Measurements from ENCODE around the gene HACD3. TPM values are rescaled to one million over a fixed set of nuclear protein-coding genes. Genes with fewer than 3 reads are reported as not detected.

The HACD3 gene
- total RNA-seq, 1 experiment from 2014 or later: 157 TPM

DNA sequence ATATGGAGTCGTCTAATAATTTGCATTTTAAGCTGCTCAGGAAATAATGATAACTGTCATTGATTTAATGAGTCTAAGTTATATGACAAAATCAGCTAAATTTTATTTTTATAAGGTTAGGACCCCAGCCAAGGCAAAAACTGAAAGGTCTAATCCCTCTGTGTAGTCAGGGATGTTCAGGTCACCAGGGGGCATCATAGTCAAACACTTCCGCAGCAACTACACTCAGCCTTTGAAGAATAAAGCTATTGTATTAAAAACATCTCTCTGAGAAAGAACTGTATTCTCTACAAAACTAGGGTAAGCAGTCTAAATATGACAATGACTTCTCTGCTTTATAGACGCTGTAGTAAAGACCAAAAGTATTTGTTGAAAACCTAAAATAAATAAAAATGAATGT lies 65.7 kb downstream of the HACD3 start:
- ChIA-PET CTCF (no interaction called here), POLR2A (ENCODE audit: low non-redundant PET) (no interaction called here)
- Histone ChIP-seq H3K36me3 (ENCODE audit: insufficient read depth, low read length, poor library complexity, severe bottlenecking) (peaks cover 58% of the 10 kb centered on the region), H3K27ac (ENCODE audit: low read depth, low read length, poor library complexity, severe bottlenecking) (no peak overlapping the region), H3K27me3 (replicated peaks; ENCODE audit: insufficient read depth, low read depth, low read length, poor library complexity) (no peaks in the 10 kb centered on the region), H3K4me1 (ENCODE audit: insufficient read depth, low read length, poor library complexity, severe bottlenecking) (no peaks in the 10 kb centered on the region), H3K9me3 (ENCODE audit: low read depth, low read length, poor library complexity, severe bottlenecking) (no peaks in the 10 kb centered on the region), H3K4me3 (ENCODE audit: low read depth, low read length, poor library complexity, severe bottlenecking) (no peak overlapping the region)
- intact Hi-C loops (cut with micrococcal nuclease; ENCODE audit: unreplicated experiment): no loop called here
- BruUV-seq (replicated peaks): no TSS peak
- no peak for TF ChIP-seq EZH2 (IDR thresholded peaks at IDR 0.05; ENCODE audit: borderline replicate concordance, low read depth, low read length, poor library complexity, severe bottlenecking)
- TF ChIP-seq, protein P1, sequence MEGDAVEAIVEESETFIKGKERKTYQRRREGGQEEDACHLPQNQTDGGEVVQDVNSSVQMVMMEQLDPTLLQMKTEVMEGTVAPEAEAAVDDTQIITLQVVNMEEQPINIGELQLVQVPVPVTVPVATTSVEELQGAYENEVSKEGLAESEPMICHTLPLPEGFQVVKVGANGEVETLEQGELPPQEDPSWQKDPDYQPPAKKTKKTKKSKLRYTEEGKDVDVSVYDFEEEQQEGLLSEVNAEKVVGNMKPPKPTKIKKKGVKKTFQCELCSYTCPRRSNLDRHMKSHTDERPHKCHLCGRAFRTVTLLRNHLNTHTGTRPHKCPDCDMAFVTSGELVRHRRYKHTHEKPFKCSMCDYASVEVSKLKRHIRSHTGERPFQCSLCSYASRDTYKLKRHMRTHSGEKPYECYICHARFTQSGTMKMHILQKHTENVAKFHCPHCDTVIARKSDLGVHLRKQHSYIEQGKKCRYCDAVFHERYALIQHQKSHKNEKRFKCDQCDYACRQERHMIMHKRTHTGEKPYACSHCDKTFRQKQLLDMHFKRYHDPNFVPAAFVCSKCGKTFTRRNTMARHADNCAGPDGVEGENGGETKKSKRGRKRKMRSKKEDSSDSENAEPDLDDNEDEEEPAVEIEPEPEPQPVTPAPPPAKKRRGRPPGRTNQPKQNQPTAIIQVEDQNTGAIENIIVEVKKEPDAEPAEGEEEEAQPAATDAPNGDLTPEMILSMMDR (conservative IDR thresholded peaks at IDR 0.05; ENCODE audit: low read depth, low read length): peak; percentile 42
- no peak for DNase-seq (ENCODE audit: low spot score)

- CTCF ChIA-PET: no interaction called here
- no peak overlapping the region for H3K4me3 ChIP-seq (ENCODE audit: low read depth, low read length, poor library complexity, severe bottlenecking)
Observed at GRCh38 chr15:65598468-65598867, 68.2 kb downstream of the HACD3 start.

GRCh38 chr15:65599677-65600076 lies 69.4 kb downstream of the HACD3 start:
- Histone ChIP-seq H3K4me1 (ENCODE audit: insufficient read depth, low read length, poor library complexity, severe bottlenecking) (no peaks in the 10 kb centered on the region), H3K4me3 (ENCODE audit: low read depth, low read length, poor library complexity, severe bottlenecking) (no peak overlapping the region), H3K36me3 (ENCODE audit: insufficient read depth, low read length, poor library complexity, severe bottlenecking) (peaks cover 64% of the 10 kb centered on the region), H3K27ac (ENCODE audit: low read depth, low read length, poor library complexity, severe bottlenecking) (no peak overlapping the region), H3K27me3 (replicated peaks; ENCODE audit: insufficient read depth, low read depth, low read length, poor library complexity) (no peaks in the 10 kb centered on the region), H3K9me3 (ENCODE audit: low read depth, low read length, poor library complexity, severe bottlenecking) (no peaks in the 10 kb centered on the region)
- intact Hi-C loops (cut with micrococcal nuclease; ENCODE audit: unreplicated experiment): no loop called here
- ChIA-PET POLR2A (ENCODE audit: low non-redundant PET) (interaction anchor here (0.6 kb wide), 1 partner anchor 60 kb away, joined by 3 read pairs; no protein-coding TSS in a partner anchor), CTCF (no interaction called here)
- no TSS peak for BruUV-seq (replicated peaks)
- no peak for DNase-seq (ENCODE audit: low spot score)
- TF ChIP-seq, protein P1 (conservative IDR thresholded peaks at IDR 0.05; ENCODE audit: low read depth, low read length): no peak
- TF ChIP-seq EZH2 (IDR thresholded peaks at IDR 0.05; ENCODE audit: borderline replicate concordance, low read depth, low read length, poor library complexity, severe bottlenecking): no peak

More at GRCh38 chr15:65598468-65598867, 68.2 kb downstream of the HACD3 start:
- BruUV-seq (replicated peaks): no TSS peak
- Histone ChIP-seq H3K9me3 (ENCODE audit: low read depth, low read length, poor library complexity, severe bottlenecking) (no peaks in the 10 kb centered on the region), H3K36me3 (ENCODE audit: insufficient read depth, low read length, poor library complexity, severe bottlenecking) (peaks cover 55% of the 10 kb centered on the region), H3K4me1 (ENCODE audit: insufficient read depth, low read length, poor library complexity, severe bottlenecking) (no peaks in the 10 kb centered on the region), H3K27me3 (replicated peaks; ENCODE audit: insufficient read depth, low read depth, low read length, poor library complexity) (no peaks in the 10 kb centered on the region), H3K27ac (ENCODE audit: low read depth, low read length, poor library complexity, severe bottlenecking) (peak overlapping the region; percentile 7)
- no peak for DNase-seq (ENCODE audit: low spot score)
- TF ChIP-seq, protein P1 (conservative IDR thresholded peaks at IDR 0.05; ENCODE audit: low read depth, low read length): no peak
- TF ChIP-seq EZH2 (IDR thresholded peaks at IDR 0.05; ENCODE audit: borderline replicate concordance, low read depth, low read length, poor library complexity, severe bottlenecking): no peak
- POLR2A ChIA-PET (ENCODE audit: low non-redundant PET): no interaction called here
- intact Hi-C loops (cut with micrococcal nuclease; ENCODE audit: unreplicated experiment): no loop called here
